Peyer's patch (tissue), 4 donors: ENCODE measurements around the gene SCARB1.

ENCODE experiments used
- CTCF ChIP-seq, 6 experiments: fragments of 450-650 bp in 4 of 6; fragments of 200-600 bp in 2 of 6; sonication (generic) in 1 of 6; IDR thresholded peaks; one replicate each; pipeline ENCODE4 v1.5.1; 2017 to 2019; ENCODE audit warnings: antibody characterized with exemption in 6 of 6, mild to moderate bottlenecking in 3 of 6, moderate library complexity in 1 of 6
- POLR2A ChIP-seq, 2 donors: fragments of 450-650 bp; IDR thresholded peaks; one replicate each; pipeline ENCODE4 v1.5.1; 2017; ENCODE audit warnings: antibody characterized with exemption in 2 of 2, mild to moderate bottlenecking in 2 of 2, moderate library complexity in 2 of 2

- TF ChIP-seq CTCF (IDR thresholded peaks at IDR 0.05), result no peak
- no peak for TF ChIP-seq POLR2A (IDR thresholded peaks at IDR 0.05)
Observed at GRCh38 chr12:124778411-124778810, 85.3 kb downstream of the SCARB1 start.
